Esophagus squamous epithelium (tissue), 5 donors: ENCODE measurements around the gene C1orf21. TPM values are rescaled to one million over a fixed set of nuclear protein-coding genes. Genes with fewer than 3 reads are reported as not detected.
A peak's percentile ranks its signal among the peaks of the same experiment; 100 is the strongest.

ENCODE experiments used
- DNase-seq: peaks from one replicate; lab custom pipeline; 2025; lab: John Stamatoyannopoulos, UW
- H3K27ac ChIP-seq, 4 donors: fragments of 200-600 bp; sonication (generic); one replicate each; pipeline ENCODE4 v1.5.1; 2016 to 2019; ENCODE audit warnings: mild to moderate bottlenecking in 1 of 4
- H3K27me3 ChIP-seq, 4 donors: fragments of 200-600 bp; sonication (generic); 1 replicate in 3 of 4; 2 replicates in 1 of 4; pipeline versions ENCODE4 v1.5.1 to v1.6.0; 2017 to 2021; ENCODE audit warnings: antibody characterized with exemption in 1 of 4
- H3K36me3 ChIP-seq, 3 donors: fragments of 200-600 bp; sonication (generic); one replicate each; pipeline ENCODE4 v1.5.1; 2016 to 2019
- H3K4me1 ChIP-seq, 3 donors: fragments of 200-600 bp; sonication (generic); one replicate each; pipeline ENCODE4 v1.5.1; 2017 to 2019
- H3K4me3 ChIP-seq, 4 donors: fragments of 200-600 bp; sonication (generic); 1 replicate in 3 of 4; 2 replicates in 1 of 4; pipeline ENCODE4 v1.5.1; 2016 to 2019; ENCODE audit warnings: mild to moderate bottlenecking in 2 of 4, moderate library complexity in 1 of 4
- H3K9me3 ChIP-seq, 3 donors: fragments of 200-600 bp; sonication (generic); one replicate each; pipeline ENCODE4 v1.5.1; 2016 to 2019
- POLR2A ChIP-seq, 4 donors: fragments of 450-650 bp; IDR thresholded peaks; one replicate each; pipeline ENCODE4 v1.6.1; 2017; ENCODE audit warnings: antibody characterized with exemption in 4 of 4, mild to moderate bottlenecking in 4 of 4, moderate library complexity in 3 of 4
- WGBS, 2 donors: methylation state at CpG; one replicate each; pipeline ENCODE4 v1.1.5; 2018; 5-methylcytosine and 5-hydroxymethylcytosine counted together
- intact Hi-C: fragments of 100-400 bp; cut with DNase I; formaldehyde crosslinking; loops from one replicate; pipeline ENCODE4 v1.15.0; 2022
- total RNA-seq, 4 donors: library from RNA; depleted of rRNA; stranded (reverse); fragments of >200 nt; gene quantifications; one replicate each; pipeline ENCODE4 v1.1.0, GENCODE V29; 2016
- TF ChIP-seq, protein P1 (sequence below), 6 experiments: fragments of 450-650 bp in 4 of 6; fragments of 200-600 bp in 2 of 6; sonication (generic) in 2 of 6; IDR thresholded peaks; one replicate each; pipeline ENCODE4 v1.5.1; 2016 to 2019; ENCODE audit warnings: antibody characterized with exemption in 6 of 6, mild to moderate bottlenecking in 4 of 6, moderate library complexity in 4 of 6
- donor health status: DM: yes; HTN: yes; CAD: no.

Gene C1orf21
- total RNA-seq, 4 donors from 2014 or later: 14.6 to 55.7 (median 36.2) TPM

DNA sequence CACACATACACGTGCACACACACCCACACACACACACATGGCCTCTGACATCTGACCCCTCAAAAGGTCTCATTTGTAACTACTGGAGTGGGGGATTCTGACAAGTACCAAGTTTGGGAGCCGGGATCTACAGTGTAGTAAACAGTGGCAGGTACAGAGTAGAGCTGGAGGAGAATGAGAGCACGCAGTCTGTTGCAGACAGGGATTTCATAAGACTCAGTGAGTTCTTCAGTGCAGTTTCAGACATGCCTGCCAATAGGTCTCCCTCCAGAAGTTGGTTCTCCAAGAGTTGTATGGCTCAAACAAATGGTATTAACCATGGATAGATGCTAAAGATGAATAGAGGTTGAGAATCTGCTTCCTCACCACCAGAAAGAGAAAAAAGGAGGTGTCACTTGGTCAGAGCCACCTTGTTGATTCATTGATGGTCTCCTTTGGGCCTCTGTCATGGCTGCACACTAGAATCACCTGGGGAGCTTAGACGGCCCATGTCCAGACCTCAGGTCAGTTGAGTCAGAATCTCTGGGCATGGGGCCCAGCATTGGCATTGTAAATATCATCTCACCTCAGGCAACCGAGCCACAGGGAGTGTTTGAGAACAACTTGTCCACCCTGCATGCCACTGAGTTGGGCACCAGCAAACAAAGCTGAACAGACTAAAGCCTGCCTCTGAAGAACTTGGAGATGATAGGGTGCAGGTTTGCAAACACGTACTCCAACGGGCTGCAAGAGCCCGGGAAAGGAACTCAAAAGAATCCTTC is 245.8 kb downstream of the C1orf21 start:
- Histone ChIP-seq H3K36me3 (no peaks in the 10 kb centered on the region), H3K9me3 (no peaks in the 10 kb centered on the region), H3K4me3 (no peak overlapping the region), H3K27me3 (no peaks in the 10 kb centered on the region), H3K27ac (no peak overlapping the region), H3K4me1 (peaks cover 0 to 58% (median 14%) of the 10 kb centered on the region in 3 donors)
- 71 to 82% methylated on average over 6 of the region's 8 CpGs for WGBS, 2 donors
- TF ChIP-seq, protein P1, sequence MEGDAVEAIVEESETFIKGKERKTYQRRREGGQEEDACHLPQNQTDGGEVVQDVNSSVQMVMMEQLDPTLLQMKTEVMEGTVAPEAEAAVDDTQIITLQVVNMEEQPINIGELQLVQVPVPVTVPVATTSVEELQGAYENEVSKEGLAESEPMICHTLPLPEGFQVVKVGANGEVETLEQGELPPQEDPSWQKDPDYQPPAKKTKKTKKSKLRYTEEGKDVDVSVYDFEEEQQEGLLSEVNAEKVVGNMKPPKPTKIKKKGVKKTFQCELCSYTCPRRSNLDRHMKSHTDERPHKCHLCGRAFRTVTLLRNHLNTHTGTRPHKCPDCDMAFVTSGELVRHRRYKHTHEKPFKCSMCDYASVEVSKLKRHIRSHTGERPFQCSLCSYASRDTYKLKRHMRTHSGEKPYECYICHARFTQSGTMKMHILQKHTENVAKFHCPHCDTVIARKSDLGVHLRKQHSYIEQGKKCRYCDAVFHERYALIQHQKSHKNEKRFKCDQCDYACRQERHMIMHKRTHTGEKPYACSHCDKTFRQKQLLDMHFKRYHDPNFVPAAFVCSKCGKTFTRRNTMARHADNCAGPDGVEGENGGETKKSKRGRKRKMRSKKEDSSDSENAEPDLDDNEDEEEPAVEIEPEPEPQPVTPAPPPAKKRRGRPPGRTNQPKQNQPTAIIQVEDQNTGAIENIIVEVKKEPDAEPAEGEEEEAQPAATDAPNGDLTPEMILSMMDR (IDR thresholded peaks at IDR 0.05): no peak
- intact Hi-C loops: no loop called here
- no peak for DNase-seq

DNA sequence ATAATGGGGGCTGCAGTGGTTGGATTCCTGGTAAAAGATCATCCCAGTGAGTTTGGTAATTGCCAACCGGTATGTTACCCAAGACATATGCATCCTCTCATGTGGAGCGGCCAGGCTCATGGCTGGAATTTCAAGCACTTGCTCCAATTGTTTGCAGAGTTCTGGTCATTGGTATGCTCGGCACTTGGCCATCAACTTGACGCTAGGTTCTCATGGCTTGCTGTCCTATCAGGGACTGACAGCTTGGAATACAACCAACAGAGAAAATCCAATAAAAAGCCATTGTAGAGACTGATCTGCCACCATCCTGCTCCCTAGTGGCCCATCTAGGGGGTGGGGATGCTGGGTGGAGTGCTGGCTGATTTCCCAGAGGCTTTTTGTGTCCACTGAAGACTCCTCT is 247.0 kb downstream of the C1orf21 start:
- H3K9me3 ChIP-seq: no peaks in the 10 kb centered on the region
- intact Hi-C loops: no loop called here
- H3K4me3 ChIP-seq: no peak overlapping the region
- WGBS, 2 donors: 80 to 93% methylated on average over 3 to 4 of the region's 4 CpGs
- no peaks in the 10 kb centered on the region for H3K27me3 ChIP-seq
- H3K36me3 ChIP-seq: no peaks in the 10 kb centered on the region
- DNase-seq: no peak
- no peak overlapping the region for H3K27ac ChIP-seq
- H3K4me1 ChIP-seq: peaks cover 0 to 58% (median 14%) of the 10 kb centered on the region in 3 donors
- no peak for TF ChIP-seq POLR2A (IDR thresholded peaks at IDR 0.05)
- TF ChIP-seq, protein P1 (IDR thresholded peaks at IDR 0.05): no peak

DNA sequence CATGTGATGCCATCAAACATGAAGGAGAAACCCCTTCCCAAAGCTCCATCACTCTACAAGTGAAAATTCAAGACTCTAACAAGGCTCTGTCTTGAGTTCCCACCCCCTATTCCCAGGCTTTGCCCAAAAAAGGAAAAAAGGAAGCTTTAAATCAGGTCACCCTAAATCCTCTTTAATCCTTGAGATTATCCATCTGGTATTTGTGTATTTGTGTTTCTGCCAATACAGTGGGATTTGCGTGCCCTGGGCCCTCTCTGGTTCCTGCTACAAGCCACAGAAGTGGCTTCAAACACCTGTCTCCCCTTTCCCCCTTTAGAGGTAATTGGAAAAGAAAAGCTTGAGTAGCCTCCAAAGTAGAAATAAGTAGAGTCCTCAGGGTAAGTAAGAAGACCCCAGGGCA is 247.5 kb downstream of the C1orf21 start:
- H3K27ac ChIP-seq: no peak overlapping the region
- H3K9me3 ChIP-seq: no peaks in the 10 kb centered on the region
- no peaks in the 10 kb centered on the region for H3K27me3 ChIP-seq
- peaks cover 0 to 53% (median 13%) of the 10 kb centered on the region in 3 donors for H3K4me1 ChIP-seq
- 50% methylated on average over 1 of the region's 1 CpG for WGBS, 2 donors
- H3K4me3 ChIP-seq: no peak overlapping the region
- intact Hi-C loops: no loop called here
- DNase-seq: no peak
- TF ChIP-seq POLR2A (IDR thresholded peaks at IDR 0.05): no peak
- TF ChIP-seq, protein P1 (IDR thresholded peaks at IDR 0.05): no peak
- H3K36me3 ChIP-seq: no peaks in the 10 kb centered on the region

DNA sequence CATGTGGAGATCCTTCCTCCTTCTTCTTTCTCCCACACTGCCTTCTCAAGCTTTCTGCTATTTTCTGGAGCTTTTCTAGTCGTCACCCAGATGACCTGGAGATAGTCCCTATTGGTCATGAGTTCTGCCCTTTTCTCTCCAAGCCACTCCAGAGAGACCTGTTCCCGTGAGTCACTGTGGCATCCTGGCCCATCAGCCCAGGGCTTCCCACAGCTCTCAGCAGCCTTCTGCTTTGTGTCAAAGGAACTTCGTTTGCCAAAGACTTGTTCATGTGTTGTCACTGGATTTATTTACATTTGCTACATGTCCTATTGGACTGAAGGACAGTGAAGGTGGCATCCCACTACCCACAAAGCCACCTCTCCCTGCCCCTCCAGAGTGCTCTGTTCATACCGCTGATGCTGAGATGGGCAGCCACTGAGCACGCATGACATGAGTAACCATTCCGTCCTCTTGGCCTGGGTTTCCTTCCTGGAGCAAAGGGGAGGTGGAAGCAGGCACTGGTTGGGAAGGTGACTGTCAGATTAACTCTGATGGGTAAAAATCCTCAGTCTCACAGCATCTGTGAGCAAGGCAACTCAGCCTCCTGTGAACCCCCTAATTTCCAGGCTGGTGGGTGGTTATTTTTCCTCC is 248.6 kb downstream of the C1orf21 start:
- no peaks in the 10 kb centered on the region for H3K9me3 ChIP-seq
- no peaks in the 10 kb centered on the region for H3K36me3 ChIP-seq
- intact Hi-C loops: no loop called here
- no peak overlapping the region for H3K4me3 ChIP-seq
- H3K27me3 ChIP-seq: no peaks in the 10 kb centered on the region
- peaks cover 0 to 41% (median 3%) of the 10 kb centered on the region in 3 donors for H3K4me1 ChIP-seq
- TF ChIP-seq, protein P1 (IDR thresholded peaks at IDR 0.05): no peak
- no peak for TF ChIP-seq POLR2A (IDR thresholded peaks at IDR 0.05)
- H3K27ac ChIP-seq: peak overlapping the region in 3 of 4 donors; percentile 1 to 57 (median 18)
- no peak for DNase-seq
- WGBS, 2 donors: 53 to 74% methylated on average over 6 of the region's 6 CpGs

DNA sequence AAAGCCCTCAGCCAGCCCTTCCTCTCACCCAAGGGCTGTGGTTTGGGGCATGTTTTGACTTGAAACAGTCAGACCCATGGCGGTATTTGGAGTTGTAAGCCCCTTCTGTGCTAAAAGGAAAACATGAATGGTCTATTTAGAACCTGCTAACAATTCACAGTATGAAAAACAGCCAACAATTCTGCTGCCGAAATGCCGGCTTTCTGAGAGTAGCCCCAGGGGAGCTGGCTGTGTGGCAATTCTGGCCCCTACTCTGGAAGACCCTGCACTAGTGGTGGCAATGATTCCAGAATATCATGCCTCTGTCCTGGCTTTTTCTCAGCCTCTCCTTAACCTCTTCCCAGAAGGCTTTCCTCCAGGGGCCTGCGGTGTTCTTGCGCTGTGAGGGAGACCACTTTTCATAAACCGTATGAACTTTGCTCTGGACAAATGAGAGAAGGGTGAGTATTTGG is 249.2 kb downstream of the C1orf21 start:
- Histone ChIP-seq H3K9me3 (no peaks in the 10 kb centered on the region), H3K27me3 (no peaks in the 10 kb centered on the region), H3K4me1 (peaks cover 0 to 36% (median 0%) of the 10 kb centered on the region in 3 donors), H3K27ac (peak overlapping the region in 3 of 4 donors; percentile 1 to 57 (median 18)), H3K4me3 (no peak overlapping the region), H3K36me3 (no peaks in the 10 kb centered on the region)
- intact Hi-C loops: no loop called here
- DNase-seq: no peak
- WGBS, 2 donors: 64 to 68% methylated on average over 4 to 6 of the region's 6 CpGs
- TF ChIP-seq, protein P1 (IDR thresholded peaks at IDR 0.05): no peak
